Bronchial epithelial cell (primary cell): ENCODE results near the gene ABCD4. TPM values are rescaled to one million over a fixed set of nuclear protein-coding genes. Genes with fewer than 3 reads are reported as not detected.

Experiments
- DNase-seq: peaks from one replicate; pipeline ENCODE4 v3.0.0-alpha.2; 2010; ENCODE audit warnings: low read depth
- FAIRE-seq: peaks from 2 replicates; lab custom pipeline; 2011; peaks lifted over from hg19 to GRCh38; lab: Jason Lieb, UNC
- H3K27me3 ChIP-seq: 2 replicates; pipeline ENCODE4 v1.5.1; 2011; ENCODE audit warnings: low read length; ENCODE audit not compliant: control insufficient read depth, insufficient read depth
- H3K36me3 ChIP-seq: 2 replicates; pipeline ENCODE4 v1.5.1; 2011; ENCODE audit warnings: low read length; ENCODE audit not compliant: control insufficient read depth, insufficient read depth
- H3K4me3 ChIP-seq: 2 replicates; pipeline ENCODE4 v1.5.1; 2011; ENCODE audit warnings: mild to moderate bottlenecking, low read depth, low read length, control low read depth
- total RNA-seq: library from RNA; depleted of rRNA; stranded (reverse); fragments of >200 nt; gene quantifications from 2 replicates; pipeline ENCODE4 v1.2.1, GENCODE V29; 2014
- TF ChIP-seq, protein P1 (sequence below): IDR thresholded peaks from 2 replicates; pipeline ENCODE4 v1.5.1; 2011; ENCODE audit warnings: mild to moderate bottlenecking, moderate library complexity, low read length, control low read depth, inconsistent platforms; ENCODE audit not compliant: insufficient read depth, severe bottlenecking

Gene ABCD4
- total RNA-seq: 13.2 and 14.0 TPM in 2 replicates

DNA sequence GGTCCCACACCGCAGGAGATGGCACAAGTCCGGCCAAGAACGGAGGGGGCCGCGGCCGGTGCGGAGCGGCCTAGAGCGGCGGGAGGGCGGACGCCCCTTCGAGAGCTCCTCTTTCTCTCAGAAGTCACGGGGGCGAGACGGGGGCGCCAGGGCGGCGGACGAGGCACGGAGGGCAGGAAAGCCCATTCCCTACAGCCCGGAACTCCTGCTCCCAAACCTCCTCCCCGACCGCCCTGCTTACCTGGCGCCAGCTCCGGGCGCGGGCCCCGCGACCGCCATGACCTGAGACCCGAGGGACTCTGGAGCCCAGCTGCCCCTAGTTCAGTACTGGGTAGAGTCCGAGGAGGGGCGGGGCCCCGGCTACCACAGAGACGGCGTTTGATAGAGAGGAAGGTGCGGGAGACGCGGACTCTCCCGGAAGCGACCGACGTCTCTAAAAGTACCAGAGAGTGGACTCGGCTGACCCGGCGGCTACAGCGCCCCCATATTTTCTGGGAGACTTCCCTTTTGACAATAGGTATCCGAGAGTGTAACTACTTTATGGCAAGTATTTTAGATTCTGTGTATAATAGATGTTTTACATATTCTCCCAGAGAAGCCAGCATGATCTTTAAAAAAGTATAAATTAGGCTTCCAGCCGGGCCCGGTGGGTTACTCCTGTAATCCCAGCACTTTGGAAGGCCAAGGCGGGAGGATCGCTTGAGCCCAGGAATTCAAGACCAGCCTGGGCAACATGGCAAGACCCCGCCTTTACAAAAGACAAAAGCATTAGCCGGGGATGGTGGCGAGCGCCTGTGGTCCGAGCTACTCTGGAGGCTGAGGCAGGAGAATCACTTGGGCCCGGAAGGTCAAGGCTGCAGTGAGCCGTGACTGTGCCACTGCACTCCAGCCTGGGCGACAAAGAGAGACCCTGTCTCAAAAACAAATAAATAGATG, at the start of gene ABCD4:
Gene ABCD4 (minus strand): TSS at position 301 of the 936 bp plus-strand sequence. CDS start 22 bp downstream, at position 279.
- no peaks in the 10 kb centered on the region for H3K27me3 ChIP-seq
- DNase-seq (peak; percentile 82), FAIRE-seq (no peak)
- peaks cover 7% of the 10 kb centered on the region for H3K36me3 ChIP-seq
- TF ChIP-seq, protein P1, sequence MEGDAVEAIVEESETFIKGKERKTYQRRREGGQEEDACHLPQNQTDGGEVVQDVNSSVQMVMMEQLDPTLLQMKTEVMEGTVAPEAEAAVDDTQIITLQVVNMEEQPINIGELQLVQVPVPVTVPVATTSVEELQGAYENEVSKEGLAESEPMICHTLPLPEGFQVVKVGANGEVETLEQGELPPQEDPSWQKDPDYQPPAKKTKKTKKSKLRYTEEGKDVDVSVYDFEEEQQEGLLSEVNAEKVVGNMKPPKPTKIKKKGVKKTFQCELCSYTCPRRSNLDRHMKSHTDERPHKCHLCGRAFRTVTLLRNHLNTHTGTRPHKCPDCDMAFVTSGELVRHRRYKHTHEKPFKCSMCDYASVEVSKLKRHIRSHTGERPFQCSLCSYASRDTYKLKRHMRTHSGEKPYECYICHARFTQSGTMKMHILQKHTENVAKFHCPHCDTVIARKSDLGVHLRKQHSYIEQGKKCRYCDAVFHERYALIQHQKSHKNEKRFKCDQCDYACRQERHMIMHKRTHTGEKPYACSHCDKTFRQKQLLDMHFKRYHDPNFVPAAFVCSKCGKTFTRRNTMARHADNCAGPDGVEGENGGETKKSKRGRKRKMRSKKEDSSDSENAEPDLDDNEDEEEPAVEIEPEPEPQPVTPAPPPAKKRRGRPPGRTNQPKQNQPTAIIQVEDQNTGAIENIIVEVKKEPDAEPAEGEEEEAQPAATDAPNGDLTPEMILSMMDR: peak; percentile 44
- peak within 1 kb of the TSS; percentile 91 for H3K4me3 ChIP-seq

DNA sequence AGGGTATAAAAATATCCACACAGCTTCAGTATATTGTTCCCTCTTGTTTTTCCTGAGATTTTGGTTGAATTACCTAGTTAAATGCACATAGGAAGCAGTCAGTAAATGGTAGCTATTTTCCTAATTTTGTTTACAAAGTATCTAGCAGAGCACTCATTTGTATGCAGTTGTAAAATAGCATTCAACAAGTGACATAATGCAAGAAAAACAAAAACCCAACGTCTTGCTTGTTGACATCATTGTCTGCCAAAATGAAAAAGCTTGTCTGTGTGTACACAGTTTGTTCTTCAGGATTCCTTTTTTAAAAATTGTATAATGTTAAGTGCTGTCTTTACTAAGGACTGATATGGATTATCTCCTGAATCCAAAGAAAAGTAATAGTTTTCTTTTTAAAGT, 48.2 kb upstream of the ABCD4 start:
- no peak for DNase-seq
- FAIRE-seq: no peak

DNA sequence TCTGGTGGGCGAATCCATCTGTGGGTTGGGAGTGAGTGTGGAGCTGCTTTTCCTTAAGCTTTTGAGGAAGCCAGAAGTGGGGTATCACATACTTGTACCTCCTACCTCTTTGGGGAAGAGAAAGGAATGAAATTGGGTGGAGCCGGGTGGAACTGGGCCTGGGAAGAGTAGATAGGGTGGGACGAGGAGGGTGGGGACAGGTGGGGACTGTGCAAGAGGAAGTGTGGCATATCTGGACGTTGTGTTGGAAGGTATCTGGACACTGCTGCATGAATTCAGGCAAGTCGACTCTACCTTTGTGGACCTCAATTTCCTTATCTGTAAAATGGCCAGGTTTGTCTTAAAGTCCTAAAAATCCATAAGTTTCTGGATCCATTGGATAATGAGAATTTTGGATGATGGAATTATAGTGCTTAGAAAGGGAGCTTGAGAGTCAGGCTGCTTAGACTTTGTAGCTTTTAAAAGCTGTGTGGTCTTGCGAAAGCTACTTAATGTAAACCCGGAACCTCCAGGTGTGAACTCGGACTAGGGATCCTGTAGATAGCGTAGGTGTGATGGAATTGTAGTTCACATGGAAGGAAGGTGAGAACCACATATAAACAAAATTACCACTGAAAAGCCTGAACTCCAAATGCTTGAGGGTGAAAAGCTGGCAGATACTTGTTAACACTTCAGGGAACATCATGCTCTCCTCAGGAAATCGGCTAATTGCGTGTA, 47.6 kb upstream of the ABCD4 start:
- no peak for FAIRE-seq
- TF ChIP-seq, protein P1: no peak
- no peaks in the 10 kb centered on the region for H3K36me3 ChIP-seq
- H3K4me3 ChIP-seq: no peak overlapping the region
- no peak for DNase-seq
- H3K27me3 ChIP-seq: peaks cover 3% of the 10 kb centered on the region

More for the DNA sequence above, 48.2 kb upstream of the ABCD4 start:
- Histone ChIP-seq H3K27me3 (peaks cover 3% of the 10 kb centered on the region), H3K4me3 (no peak overlapping the region), H3K36me3 (no peaks in the 10 kb centered on the region)
- TF ChIP-seq, protein P1: no peak

DNA sequence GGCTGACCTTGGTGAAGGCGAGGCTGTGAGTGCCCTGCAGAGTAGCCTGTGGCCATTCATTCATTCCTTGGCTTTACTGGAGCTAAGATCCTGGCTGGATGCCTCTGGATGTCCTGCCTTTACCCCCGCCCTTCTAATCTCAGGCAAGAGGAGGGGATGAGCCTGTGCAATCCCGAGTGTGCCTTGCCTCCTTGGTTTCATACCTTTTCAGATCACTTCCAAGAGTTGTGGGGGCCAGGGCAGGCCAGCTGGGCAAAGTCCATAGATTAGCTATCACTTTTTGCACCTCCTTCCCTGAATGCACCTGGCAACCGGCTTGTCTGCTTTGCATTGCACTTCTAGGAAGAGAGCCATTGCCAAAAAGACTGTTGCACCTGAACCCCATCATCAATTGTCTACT, 47.0 kb upstream of the ABCD4 start:
- H3K36me3 ChIP-seq: no peaks in the 10 kb centered on the region
- no peak overlapping the region for H3K4me3 ChIP-seq
- peaks cover 3% of the 10 kb centered on the region for H3K27me3 ChIP-seq
- FAIRE-seq: no peak
- TF ChIP-seq, protein P1: no peak
- DNase-seq: no peak

DNA sequence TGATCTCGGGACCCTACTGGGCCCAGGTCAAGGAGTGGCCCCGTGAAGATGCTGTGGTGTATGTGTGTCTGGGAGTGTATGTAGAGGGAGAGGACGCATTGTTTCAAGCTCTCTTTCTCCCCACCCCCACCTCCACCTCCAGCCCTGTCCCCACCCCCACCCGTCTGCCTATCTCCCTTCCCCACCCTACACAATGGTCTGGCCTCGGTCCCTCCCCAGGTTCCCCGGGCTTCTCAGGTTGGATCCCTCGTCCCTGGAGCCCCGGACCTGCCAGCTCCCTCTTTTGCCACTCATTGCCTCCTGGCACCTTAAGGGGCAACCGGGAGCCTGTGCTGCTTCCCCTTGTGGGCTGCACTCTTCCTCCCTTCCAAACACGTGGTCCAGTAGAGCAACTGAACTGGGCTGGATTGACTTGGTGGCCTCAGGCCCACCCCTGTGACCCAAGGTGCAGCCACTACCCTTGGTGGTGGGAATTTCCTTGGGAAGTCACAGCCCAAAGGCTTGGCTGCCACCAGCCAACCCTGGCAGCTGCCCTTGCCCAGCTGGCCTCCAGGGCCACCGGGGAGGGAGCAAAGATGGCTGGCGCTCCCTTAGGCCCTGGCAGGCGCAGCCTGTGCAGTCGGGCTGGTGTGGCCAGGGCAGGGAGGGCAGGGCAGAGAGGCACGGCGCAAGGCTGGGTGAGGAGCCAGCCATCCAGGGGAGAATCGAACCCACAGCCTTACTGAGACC, 46.2 kb upstream of the ABCD4 start:
- FAIRE-seq: no peak
- Histone ChIP-seq H3K4me3 (no peak overlapping the region), H3K36me3 (no peaks in the 10 kb centered on the region), H3K27me3 (peaks cover 3% of the 10 kb centered on the region)
- TF ChIP-seq, protein P1: no peak
- DNase-seq: no peak
